HCT116 (cell line): Measurements from ENCODE around the gene TTLL3. TPM values are rescaled to one million over a fixed set of nuclear protein-coding genes. Genes with fewer than 3 reads are reported as not detected.

Experiments used
- ATAC-seq: fragments of 200-7000 bp; cut with Tn5 transposase; 2 replicates; pipeline ENCODE4 v1.9.1; 2020; ENCODE audit warnings: mild to moderate bottlenecking, moderate library complexity
- BruUV-seq: library from RNA; stranded (reverse); fragments of 400-500 nt; replicated peaks from 2 replicates; lab custom pipeline; 2021; lab: Mats Ljungman, UMichigan
- CTCF ChIA-PET: fragments of 300-600 bp; sonication (Branson Sonifier 250); formaldehyde crosslinking; loops from one replicate; lab custom pipeline; 2021; ENCODE audit warnings: antibody characterized with exemption; lab: Charles Lee
- POLR2A ChIA-PET: fragments of 300-600, 350-600 bp; sonication (Branson Sonifier 250); formaldehyde crosslinking; loops from one replicate; lab custom pipeline; 2021; ENCODE audit warnings: antibody characterized with exemption; lab: Charles Lee
- RAD21 ChIA-PET, 2 experiments: fragments of 300-600 bp; sonication (Branson Sonifier 250); formaldehyde crosslinking; loops; one replicate each; lab custom pipeline; 2023; ENCODE audit warnings: low total read pairs in 2 of 2; ENCODE audit not compliant: uncharacterized antibody in 2 of 2, unreplicated experiment in 2 of 2, low non-redundant PET in 1 of 2; lab: Charles Lee
- DNase-seq: peaks from one replicate; pipeline ENCODE4 v3.0.0-alpha.2; 2010; ENCODE audit warnings: low read depth, low spot score
- H2AFZ ChIP-seq: fragments of 200-600 bp; shearing (Covaris generic), sonication (generic); 2 replicates; pipeline ENCODE4 v1.6.1; 2017; ENCODE audit warnings: low read depth, mixed run types, mixed read lengths, antibody characterized with exemption, low read length; ENCODE audit not compliant: poor library complexity, severe bottlenecking
- H3K27ac ChIP-seq: 2 replicates; pipeline ENCODE4 v1.5.1; 2012; ENCODE audit warnings: low read depth, low read length
- H3K27me3 ChIP-seq: fragments of 200-600 bp; sonication (generic); 2 replicates; pipeline ENCODE4 v1.6.1; 2016; ENCODE audit warnings: mixed run types, low read length, mixed read lengths; ENCODE audit not compliant: insufficient read depth
- H3K36me3 ChIP-seq, 2 experiments: fragments of 200-500 bp in 1 of 2; fragments of 200-600 bp in 1 of 2; sonication (Bioruptor generic) in 1 of 2; sonication (generic) in 1 of 2; 2 replicates each; pipeline versions ENCODE4 v1.5.1 to v1.6.1; 2014 to 2016; ENCODE audit warnings: low read length in 2 of 2, inconsistent platforms in 1 of 2, mixed read lengths in 1 of 2, mixed run types in 1 of 2; ENCODE audit not compliant: insufficient read depth in 2 of 2, control insufficient read depth in 1 of 2
- H3K4me1 ChIP-seq, 2 experiments: fragments of 200-600 bp in 1 of 2; sonication (generic) in 1 of 2; 2 replicates each; pipeline versions ENCODE4 v1.5.1 to v1.6.1; 2012 to 2017; ENCODE audit warnings: low read length in 2 of 2, inconsistent platforms in 1 of 2, mild to moderate bottlenecking in 1 of 2, mixed read lengths in 1 of 2, mixed run types in 1 of 2, moderate library complexity in 1 of 2; ENCODE audit not compliant: insufficient read depth in 2 of 2, control insufficient read depth in 1 of 2
- H3K4me2 ChIP-seq: fragments of 200-600 bp; sonication (generic); 2 replicates; pipeline ENCODE4 v1.6.1; 2017; ENCODE audit warnings: mixed run types, low read length, mixed read lengths
- H3K4me3 ChIP-seq, 2 experiments: fragments of 200-600 bp in 1 of 2; sonication (generic) in 1 of 2; replicated peaks in 1 of 2; 2 replicates each; pipeline ENCODE4 v1.5.1; 2011 to 2016; ENCODE audit warnings: low read length in 2 of 2, control low read depth in 1 of 2, low read depth in 1 of 2, mild to moderate bottlenecking in 1 of 2, mixed read lengths in 1 of 2, mixed run types in 1 of 2
- H3K79me2 ChIP-seq: fragments of 200-600 bp; sonication (generic); 2 replicates; pipeline ENCODE4 v1.6.1; 2017; ENCODE audit warnings: mild to moderate bottlenecking, mixed run types, low read length, moderate library complexity, mixed read lengths; ENCODE audit not compliant: insufficient read depth
- H3K9ac ChIP-seq: fragments of 200-600 bp; sonication (generic); 2 replicates; pipeline ENCODE4 v1.6.1; 2016; ENCODE audit warnings: low read length, mixed read lengths
- H3K9me2 ChIP-seq: fragments of 200-600 bp; sonication (generic), shearing (Covaris generic); 2 replicates; pipeline ENCODE4 v1.6.1; 2017; ENCODE audit warnings: mixed run types, mild to moderate bottlenecking, moderate library complexity; ENCODE audit not compliant: insufficient read depth
- H3K9me3 ChIP-seq, 2 experiments: fragments of 200-500 bp in 1 of 2; fragments of 200-600 bp in 1 of 2; sonication (Bioruptor generic) in 1 of 2; sonication (generic) in 1 of 2; 2 replicates each; pipeline ENCODE4 v1.6.1; 2014 to 2017; ENCODE audit warnings: low read length in 2 of 2, mixed read lengths in 2 of 2, inconsistent platforms in 1 of 2, low read depth in 1 of 2, mild to moderate bottlenecking in 1 of 2, mixed run types in 1 of 2, moderate library complexity in 1 of 2; ENCODE audit not compliant: control insufficient read depth in 1 of 2, insufficient read depth in 1 of 2
- H4K20me1 ChIP-seq: fragments of 200-600 bp; sonication (generic), shearing (Covaris generic); 2 replicates; pipeline ENCODE4 v1.6.1; 2017; ENCODE audit warnings: mixed run types, mild to moderate bottlenecking, moderate library complexity; ENCODE audit not compliant: insufficient read depth
- CEBPB ChIP-seq: IDR thresholded peaks from 2 replicates; pipeline ENCODE4 v1.6.1; 2012; ENCODE audit warnings: low read depth
- ELF1 ChIP-seq: IDR thresholded peaks from 2 replicates; pipeline ENCODE4 v1.6.1; 2012; ENCODE audit warnings: low read depth, borderline replicate concordance
- FOSL1 ChIP-seq: IDR thresholded peaks from 2 replicates; pipeline ENCODE4 v1.6.1; 2012; ENCODE audit warnings: low read depth
- POLR2A ChIP-seq: IDR thresholded peaks from 2 replicates; pipeline ENCODE4 v1.7.0; 2011; ENCODE audit warnings: borderline replicate concordance; ENCODE audit not compliant: insufficient read depth, insufficient read length; ENCODE audit errors: extremely low read depth
- POLR2AphosphoS5 ChIP-seq: IDR thresholded peaks from 2 replicates; pipeline ENCODE4 v1.6.1; 2011; ENCODE audit warnings: mild to moderate bottlenecking, low read depth, low read length, moderate library complexity
- RAD21 ChIP-seq: IDR thresholded peaks from 2 replicates; pipeline ENCODE4 v1.6.1; 2012; ENCODE audit warnings: low read depth, mild to moderate bottlenecking
- REST ChIP-seq: IDR thresholded peaks from 2 replicates; pipeline ENCODE4 v1.6.1; 2012; ENCODE audit warnings: low read depth
- SIN3A ChIP-seq: IDR thresholded peaks from 2 replicates; pipeline ENCODE4 v1.6.1; 2012; ENCODE audit warnings: low read depth
- ZFX ChIP-seq: fragments of 450-650 bp; IDR thresholded peaks from 2 replicates; pipeline ENCODE4 v1.6.1; 2017
- intact Hi-C: fragments of 100-400 bp; cut with micrococcal nuclease; formaldehyde crosslinking; loops from 2 replicates; pipeline ENCODE4 v1.10.0; 2022
- total RNA-seq: library from RNA; stranded (reverse); gene quantifications from one replicate; pipeline ENCODE4 v1.2.1, GENCODE V29; 2021; ENCODE audit not compliant: unreplicated experiment
- TF ChIP-seq, protein P1 (sequence below): IDR thresholded peaks from 2 replicates; pipeline ENCODE4 v1.6.1; 2012

TTLL3 gene
- total RNA-seq, 1 experiment from 2014 or later = 40.3 TPM

- Histone ChIP-seq H3K4me2 (peak overlapping the region; percentile 73), H3K4me1 (peaks cover 11 to 33% of the 10 kb centered on the region in 2 experiments; a peak in 3 of 4 replicates), H2AFZ (no peak overlapping the region), H3K27me3 (no peaks in the 10 kb centered on the region), H4K20me1 (no peaks in the 10 kb centered on the region), H3K4me3 (peak overlapping the region; percentile 35 to 54), H3K9me2 (no peaks in the 10 kb centered on the region), H3K27ac (peak overlapping the region; percentile 69), H3K36me3 (peaks cover 23 to 24% of the 10 kb centered on the region in 2 experiments; a peak in 3 of 4 replicates), H3K9ac (peak overlapping the region; percentile 68), H3K9me3 (no peaks in the 10 kb centered on the region), H3K79me2 (no peaks in the 10 kb centered on the region; the same call in 1 of the 2 replicates)
- peak; percentile 14 for ATAC-seq
- TF ChIP-seq, protein P1, sequence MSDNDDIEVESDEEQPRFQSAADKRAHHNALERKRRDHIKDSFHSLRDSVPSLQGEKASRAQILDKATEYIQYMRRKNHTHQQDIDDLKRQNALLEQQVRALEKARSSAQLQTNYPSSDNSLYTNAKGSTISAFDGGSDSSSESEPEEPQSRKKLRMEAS = no peak
- intact Hi-C loops = loop anchor here (10.0 kb wide), 1 partner anchor 304 kb away; no protein-coding TSS in a partner anchor
- no peak for DNase-seq
- POLR2A ChIA-PET = interaction anchor here (1.4 kb wide), 1 partner anchor 137 kb away, joined by 4 read pairs; no protein-coding TSS in a partner anchor
- no TSS peak for BruUV-seq
- RAD21 ChIA-PET = no interaction called here
- CTCF ChIA-PET = interaction anchor here (1.0 to 2.7 kb wide), 5 partner anchors 10 to 137 kb away, joined by 3 to 11 read pairs (median 4); partner anchors contain the start of gene CRELD1
These were observed 835 bp upstream of the TTLL3 start for GRCh38 chr3:9809239-9809614.

GRCh38 chr3:9810433-9810770 lies 340 bp downstream of the TTLL3 start:
- Histone ChIP-seq H2AFZ (no peak overlapping the region), H3K4me1 (peaks cover 11 to 33% of the 10 kb centered on the region in 2 experiments; a peak in 3 of 4 replicates), H4K20me1 (no peaks in the 10 kb centered on the region), H3K79me2 (no peaks in the 10 kb centered on the region), H3K4me3 (peak overlapping the region; percentile 35 to 54), H3K36me3 (peaks cover 13% of the 10 kb centered on the region in 2 experiments; a peak in 2 of 4 replicates), H3K4me2 (peak overlapping the region; percentile 73), H3K9ac (peak overlapping the region; percentile 68), H3K27me3 (no peaks in the 10 kb centered on the region), H3K9me3 (no peaks in the 10 kb centered on the region), H3K9me2 (no peaks in the 10 kb centered on the region), H3K27ac (peak overlapping the region; percentile 69; the same call in 1 of the 2 replicates)
- ChIA-PET POLR2A (no interaction called here), RAD21 (no interaction called here), CTCF (interaction anchor here (2.7 kb wide), 1 partner anchor 94 kb away, joined by 11 read pairs; no protein-coding TSS in a partner anchor)
- no peak for DNase-seq
- intact Hi-C loops = no loop called here
- TF ChIP-seq CEBPB = no peak
- no peak for TF ChIP-seq ELF1
- TF ChIP-seq, protein P1 = no peak
- no peak for TF ChIP-seq POLR2A
- no peak for TF ChIP-seq SIN3A
- no peak for TF ChIP-seq ZFX
- TF ChIP-seq RAD21 = no peak
- TF ChIP-seq FOSL1 = no peak
- TF ChIP-seq REST = no peak
- TF ChIP-seq POLR2AphosphoS5 = no peak
- BruUV-seq = no TSS peak
- ATAC-seq = no peak
